OCI-LY7 (cell line): ENCODE measurements around the gene WWOX.

ENCODE experiments used
- CTCF ChIP-seq: fragments of 200-600 bp; sonication (generic); conservative IDR thresholded peaks from 2 replicates; pipeline ENCODE4 v1.5.1; 2014; ENCODE audit warnings: mild to moderate bottlenecking, antibody characterized with exemption, low read length, moderate library complexity, mixed read lengths
- EZH2phosphoT487 ChIP-seq: fragments of 200-600 bp; sonication (generic); IDR thresholded peaks from 2 replicates; pipeline ENCODE4 v1.6.1; 2018; ENCODE audit warnings: low read depth, borderline replicate concordance, mild to moderate bottlenecking, mixed run types, antibody characterized with exemption, low read length, moderate library complexity, mixed read lengths

- no peak for TF ChIP-seq CTCF
- no peak for TF ChIP-seq EZH2phosphoT487
These were observed 9.0 kb downstream of the WWOX start for GRCh38 chr16:78108451-78108850.
